OCI-LY1 (cell line): ENCODE measurements around the gene LATS2.

Experiments
- H2AFZ ChIP-seq: fragments of 200-600 bp; sonication (generic), shearing (Covaris generic); 2 replicates; pipeline ENCODE4 v1.6.0; 2014; ENCODE audit warnings: antibody characterized with exemption, mild to moderate bottlenecking, low read length
- H3F3A ChIP-seq: fragments of 200-600 bp; sonication (generic), shearing (Covaris generic); 2 replicates; pipeline ENCODE4 v1.6.0; 2014; ENCODE audit warnings: mild to moderate bottlenecking, antibody characterized with exemption, low read length, moderate library complexity; ENCODE audit not compliant: insufficient read depth
- H3K27ac ChIP-seq: fragments of 200-600 bp; sonication (generic); 2 replicates; pipeline ENCODE4 v1.5.1; 2014; ENCODE audit warnings: low read length, mixed run types, mild to moderate bottlenecking, low read depth; ENCODE audit not compliant: poor library complexity, severe bottlenecking
- H3K27me3 ChIP-seq: fragments of 200-600 bp; sonication (generic); 2 replicates; pipeline ENCODE4 v1.6.0; 2014; ENCODE audit warnings: antibody characterized with exemption, mild to moderate bottlenecking, low read length, moderate library complexity; ENCODE audit not compliant: insufficient read depth
- H3K36me3 ChIP-seq: fragments of 200-600 bp; sonication (generic); 2 replicates; pipeline ENCODE4 v1.6.1; 2014; ENCODE audit warnings: mild to moderate bottlenecking, antibody characterized with exemption, low read length, moderate library complexity, mixed read lengths; ENCODE audit not compliant: insufficient read depth
- H3K4me1 ChIP-seq: fragments of 200-600 bp; sonication (generic); 2 replicates; pipeline ENCODE4 v1.5.1; 2014; ENCODE audit warnings: mild to moderate bottlenecking, low read length, moderate library complexity; ENCODE audit not compliant: insufficient read depth, severe bottlenecking
- H3K4me2 ChIP-seq: fragments of 200-600 bp; sonication (generic), shearing (Covaris generic); 2 replicates; pipeline ENCODE4 v1.6.1; 2014; ENCODE audit warnings: low read length
- H3K4me3 ChIP-seq: fragments of 200-600 bp; sonication (generic); 2 replicates; pipeline ENCODE4 v1.5.1; 2014; ENCODE audit warnings: low read length, low read depth, mild to moderate bottlenecking, mixed read lengths; ENCODE audit not compliant: poor library complexity, severe bottlenecking
- H3K79me2 ChIP-seq: fragments of 200-600 bp; shearing (Covaris generic); 2 replicates; pipeline ENCODE4 v1.6.1; 2016; ENCODE audit warnings: mixed run types, low read length, mixed read lengths; ENCODE audit not compliant: insufficient read depth
- H3K9ac ChIP-seq: fragments of 200-600 bp; sonication (generic), shearing (Covaris generic); 2 replicates; pipeline ENCODE4 v1.6.1; 2014; ENCODE audit warnings: mild to moderate bottlenecking, low read length, mixed read lengths
- H3K9me2 ChIP-seq: fragments of 200-600 bp; sonication (generic), shearing (Covaris generic); 2 replicates; pipeline ENCODE4 v1.6.1; 2014; ENCODE audit warnings: low read depth, mild to moderate bottlenecking, low read length, mixed read lengths
- H3K9me3 ChIP-seq: fragments of 200-600 bp; shearing (Covaris generic); 2 replicates; pipeline ENCODE4 v1.6.1; 2014; ENCODE audit warnings: low read length, mixed read lengths
- H4K20me1 ChIP-seq: fragments of 200-600 bp; sonication (generic), shearing (Covaris generic); 2 replicates; pipeline ENCODE4 v1.6.0; 2016; ENCODE audit warnings: mild to moderate bottlenecking, low read length; ENCODE audit not compliant: insufficient read depth
- EZH2 ChIP-seq: fragments of 200-600 bp; sonication (generic), shearing (Covaris generic); IDR thresholded peaks from 2 replicates; pipeline ENCODE4 v1.8.0; 2017; ENCODE audit warnings: borderline replicate concordance, mixed run types, mild to moderate bottlenecking, antibody characterized with exemption, low read length, moderate library complexity, mixed read lengths
- TF ChIP-seq, protein P1 (sequence below): fragments of 200-600 bp; sonication (generic), shearing (Covaris generic); IDR thresholded peaks from 2 replicates; pipeline ENCODE4 v1.5.1; 2017; ENCODE audit warnings: mild to moderate bottlenecking, antibody characterized with exemption, low read length, moderate library complexity, mixed read lengths

Gene LATS2

DNA sequence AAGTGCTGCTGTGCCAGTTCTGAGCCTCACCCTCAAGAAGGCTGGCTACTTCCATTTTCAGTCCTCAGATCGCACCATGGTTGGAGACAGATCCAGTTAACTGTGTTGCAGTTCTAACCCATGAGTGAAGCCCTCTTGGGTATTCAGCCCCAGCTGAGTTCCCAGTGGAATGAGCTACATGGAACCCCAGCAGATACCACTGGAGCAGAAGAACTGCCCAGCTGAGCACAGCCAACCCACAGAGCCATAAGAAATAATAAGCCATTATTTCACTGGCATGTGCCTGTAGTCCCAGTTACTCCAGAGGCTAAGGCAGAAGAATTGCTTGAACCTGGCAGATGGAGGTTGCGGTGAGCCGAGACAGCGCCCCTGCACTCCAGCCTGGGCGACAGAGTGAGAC is 59.9 kb downstream of the LATS2 start:
- H3K9ac ChIP-seq, result no peak overlapping the region
- H3K27me3 ChIP-seq, result no peaks in the 10 kb centered on the region
- TF ChIP-seq, protein P1, sequence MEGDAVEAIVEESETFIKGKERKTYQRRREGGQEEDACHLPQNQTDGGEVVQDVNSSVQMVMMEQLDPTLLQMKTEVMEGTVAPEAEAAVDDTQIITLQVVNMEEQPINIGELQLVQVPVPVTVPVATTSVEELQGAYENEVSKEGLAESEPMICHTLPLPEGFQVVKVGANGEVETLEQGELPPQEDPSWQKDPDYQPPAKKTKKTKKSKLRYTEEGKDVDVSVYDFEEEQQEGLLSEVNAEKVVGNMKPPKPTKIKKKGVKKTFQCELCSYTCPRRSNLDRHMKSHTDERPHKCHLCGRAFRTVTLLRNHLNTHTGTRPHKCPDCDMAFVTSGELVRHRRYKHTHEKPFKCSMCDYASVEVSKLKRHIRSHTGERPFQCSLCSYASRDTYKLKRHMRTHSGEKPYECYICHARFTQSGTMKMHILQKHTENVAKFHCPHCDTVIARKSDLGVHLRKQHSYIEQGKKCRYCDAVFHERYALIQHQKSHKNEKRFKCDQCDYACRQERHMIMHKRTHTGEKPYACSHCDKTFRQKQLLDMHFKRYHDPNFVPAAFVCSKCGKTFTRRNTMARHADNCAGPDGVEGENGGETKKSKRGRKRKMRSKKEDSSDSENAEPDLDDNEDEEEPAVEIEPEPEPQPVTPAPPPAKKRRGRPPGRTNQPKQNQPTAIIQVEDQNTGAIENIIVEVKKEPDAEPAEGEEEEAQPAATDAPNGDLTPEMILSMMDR, result no peak
- no peak for TF ChIP-seq EZH2
- no peaks in the 10 kb centered on the region for H3K9me2 ChIP-seq
- no peaks in the 10 kb centered on the region for H3K36me3 ChIP-seq
- H3K4me1 ChIP-seq, result no peaks in the 10 kb centered on the region
- no peaks in the 10 kb centered on the region for H3F3A ChIP-seq
- H3K79me2 ChIP-seq, result no peaks in the 10 kb centered on the region
- H3K27ac ChIP-seq, result no peak overlapping the region
- H3K9me3 ChIP-seq, result no peaks in the 10 kb centered on the region
- H3K4me3 ChIP-seq, result no peak overlapping the region
- no peaks in the 10 kb centered on the region for H4K20me1 ChIP-seq
- no peak overlapping the region for H2AFZ ChIP-seq
- no peak overlapping the region for H3K4me2 ChIP-seq

DNA sequence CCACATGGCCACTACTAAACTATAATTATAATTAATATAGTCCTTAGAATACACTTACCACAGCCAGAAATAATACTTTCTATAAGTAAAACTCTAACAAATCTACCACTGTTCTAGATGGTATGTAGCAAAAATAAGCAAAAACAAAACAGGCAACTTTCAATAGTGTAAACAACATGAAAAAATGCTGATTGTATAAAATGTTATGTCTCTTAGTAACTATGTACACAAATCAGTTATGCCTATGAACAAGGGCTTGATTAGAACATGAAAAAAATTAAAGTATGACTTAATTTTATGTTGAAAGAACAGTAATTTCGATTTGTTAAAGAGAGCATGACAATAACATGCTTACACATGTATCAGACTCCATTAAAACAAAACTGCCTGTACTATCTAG is 60.7 kb downstream of the LATS2 start:
- Histone ChIP-seq H3K36me3 (no peaks in the 10 kb centered on the region), H3K4me1 (no peaks in the 10 kb centered on the region), H3F3A (no peaks in the 10 kb centered on the region), H3K4me2 (no peak overlapping the region), H3K9ac (no peak overlapping the region), H2AFZ (no peak overlapping the region), H3K9me2 (no peaks in the 10 kb centered on the region), H3K79me2 (no peaks in the 10 kb centered on the region), H3K27me3 (no peaks in the 10 kb centered on the region), H4K20me1 (no peaks in the 10 kb centered on the region), H3K4me3 (no peak overlapping the region), H3K9me3 (no peaks in the 10 kb centered on the region), H3K27ac (no peak overlapping the region)
- TF ChIP-seq EZH2, result no peak
- TF ChIP-seq, protein P1, result no peak

DNA sequence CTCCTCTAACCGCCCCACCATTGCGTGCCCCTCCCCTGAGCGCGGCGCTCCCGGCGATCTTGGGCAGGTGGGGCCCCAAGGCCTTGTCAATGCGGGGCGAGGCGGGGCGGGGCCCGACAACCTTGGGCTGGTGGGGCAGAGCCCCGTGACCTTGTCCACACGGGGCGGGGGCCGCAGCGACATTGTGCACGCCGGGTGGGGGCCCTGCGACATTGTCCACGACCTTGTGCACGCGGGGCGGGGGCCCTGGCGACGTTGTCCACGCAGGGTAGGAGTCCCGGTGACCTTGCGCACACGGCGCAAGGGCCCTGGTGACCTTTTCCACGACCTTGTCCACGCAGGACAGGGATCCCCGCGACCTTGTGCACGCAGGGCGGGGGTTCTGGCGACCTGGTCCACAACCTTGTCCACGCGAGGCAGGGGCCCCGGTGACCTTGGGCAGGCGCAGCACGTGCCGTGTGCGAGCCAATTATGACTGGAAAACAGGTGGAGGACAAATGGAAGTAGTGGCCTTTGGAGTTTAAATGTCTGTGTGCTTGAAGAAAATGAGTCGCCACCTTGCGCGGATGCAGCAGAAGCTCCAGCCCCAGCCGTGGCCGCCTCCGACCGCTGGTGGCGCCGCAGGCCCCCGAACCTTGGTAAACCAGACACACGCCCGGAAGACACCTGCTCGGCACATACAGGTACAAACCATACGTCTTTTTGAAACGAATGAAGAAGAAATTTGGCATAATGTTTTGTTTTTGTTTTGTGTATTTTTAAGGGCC is 62.6 kb downstream of the LATS2 start:
- no peak overlapping the region for H3K27ac ChIP-seq
- H3K36me3 ChIP-seq, result no peaks in the 10 kb centered on the region
- H3K27me3 ChIP-seq, result no peaks in the 10 kb centered on the region
- H3K79me2 ChIP-seq, result no peaks in the 10 kb centered on the region
- H3K4me3 ChIP-seq, result no peak overlapping the region
- no peak overlapping the region for H3K4me2 ChIP-seq
- TF ChIP-seq, protein P1, result no peak
- no peak overlapping the region for H3K9ac ChIP-seq
- H3F3A ChIP-seq, result no peaks in the 10 kb centered on the region
- no peaks in the 10 kb centered on the region for H3K4me1 ChIP-seq
- H3K9me2 ChIP-seq, result no peaks in the 10 kb centered on the region
- no peak overlapping the region for H2AFZ ChIP-seq
- no peaks in the 10 kb centered on the region for H3K9me3 ChIP-seq
- no peaks in the 10 kb centered on the region for H4K20me1 ChIP-seq
